ENCODE measurements around the gene RAB33B.

RAB33B gene

GRCh38 chr4:139515531-139515958, 61.6 kb downstream of the RAB33B start:
- Histone ChIP-seq H3K9me3 (ENCODE audit: control insufficient read depth, insufficient read depth, low read depth, low read length) (no peaks in the 10 kb centered on the region), H3K4me3 (ENCODE audit: low read depth, low read length) (no peak overlapping the region), H3K4me1 (ENCODE audit: control insufficient read depth, insufficient read depth, low read length) (no peaks in the 10 kb centered on the region), H3K36me3 (ENCODE audit: control insufficient read depth in 2 of 2, insufficient read depth in 1 of 2, low read length in 2 of 2) (peaks cover 0 to 73% of the 10 kb centered on the region in 2 experiments; a peak in 2 of 3 replicates), H3K27ac (ENCODE audit: extremely low read depth, low read depth, low read length) (no peak overlapping the region)
- no peak for TF ChIP-seq ZNF701 (tag by site-specific recombination; IDR thresholded peaks at IDR 0.05)
- no peak for TF ChIP-seq ZBTB21 (tag by site-specific recombination; IDR thresholded peaks at IDR 0.05)
- TF ChIP-seq ZSCAN23 (tag by site-specific recombination; IDR thresholded peaks at IDR 0.05): no peak
- no peak for TF ChIP-seq SP7 (tag by site-specific recombination; IDR thresholded peaks at IDR 0.05)
- TF ChIP-seq ZNF19 (tag by site-specific recombination; IDR thresholded peaks at IDR 0.05; ENCODE audit: low read depth): no peak
- TF ChIP-seq HIC1 (tag by site-specific recombination; IDR thresholded peaks at IDR 0.05): no peak
- no peak for TF ChIP-seq ZNF610 (tag by site-specific recombination; IDR thresholded peaks at IDR 0.05; ENCODE audit: borderline replicate concordance)
- no peak for TF ChIP-seq PBX3 (CRISPR knock-in tag; IDR thresholded peaks at IDR 0.05)
- TF ChIP-seq ZNF2 (tag by site-specific recombination; IDR thresholded peaks at IDR 0.05): no peak
- TF ChIP-seq ZNF514 (tag by site-specific recombination; IDR thresholded peaks at IDR 0.05): no peak
- no peak for TF ChIP-seq ZNF292 (tag by site-specific recombination; IDR thresholded peaks at IDR 0.05; ENCODE audit: borderline replicate concordance, low read depth)
- no peak for TF ChIP-seq ZNF10 (tag by site-specific recombination; IDR thresholded peaks at IDR 0.05)
- TF ChIP-seq HOXA7 (CRISPR knock-in tag; IDR thresholded peaks at IDR 0.05; ENCODE audit: borderline replicate concordance): no peak
- no peak for TF ChIP-seq ZIC2 (tag by site-specific recombination; IDR thresholded peaks at IDR 0.05)
- TF ChIP-seq ZFHX2 (tag by site-specific recombination; conservative IDR thresholded peaks at IDR 0.05): no peak
- TF ChIP-seq REST (tag by site-specific recombination; IDR thresholded peaks at IDR 0.05): no peak
- POLR2A ChIA-PET: no interaction called here
- CTCF ChIA-PET: interaction anchor here (1.2 kb wide), 1 partner anchor 10 kb away, joined by 3 read pairs; no protein-coding TSS in a partner anchor

GRCh38 chr4:139521754-139522401, 68.0 kb downstream of the RAB33B start:
- H3K4me1 ChIP-seq (ENCODE audit: control insufficient read depth, insufficient read depth, low read length): no peaks in the 10 kb centered on the region
- no peak overlapping the region for H3K27ac ChIP-seq (ENCODE audit: extremely low read depth, low read depth, low read length)
- H3K4me3 ChIP-seq (ENCODE audit: low read depth, low read length): no peak overlapping the region
- TF ChIP-seq ZNF610 (tag by site-specific recombination; IDR thresholded peaks at IDR 0.05; ENCODE audit: borderline replicate concordance): no peak
- POLR2A ChIA-PET: no interaction called here
- H3K36me3 ChIP-seq (ENCODE audit: control insufficient read depth in 2 of 2, insufficient read depth in 1 of 2, low read length in 2 of 2): peaks cover 8 to 83% of the 10 kb centered on the region in 2 experiments; a peak in 2 of 3 replicates
- CTCF ChIA-PET: interaction anchor here (1.2 kb wide), 1 partner anchor 9 kb away, joined by 7 read pairs; no protein-coding TSS in a partner anchor
- no peaks in the 10 kb centered on the region for H3K9me3 ChIP-seq (ENCODE audit: control insufficient read depth, insufficient read depth, low read depth, low read length)
